Nucleus accumbens (tissue), 56 donors: Measurements from ENCODE around the gene SSR4.

Experiments used
- DNase-seq, 56 donors: peaks; one replicate each; lab custom pipeline; 2025; lab: John Stamatoyannopoulos, UW

Gene SSR4

GRCh38 chrX:153827016-153827415, 32.5 kb downstream of the SSR4 start:
- DNase-seq = no peak

- no peak for DNase-seq
Measured at GRCh38 chrX:153827903-153828302, 33.4 kb downstream of the SSR4 start.

- no peak for DNase-seq
Measured at GRCh38 chrX:153828308-153828707, 33.8 kb downstream of the SSR4 start.

- DNase-seq = peak in 2 of 56 donors; percentile 17 to 24
Measured at GRCh38 chrX:153828723-153829548, 34.5 kb downstream of the SSR4 start.

GRCh38 chrX:153829549-153829798, 35.0 kb downstream of the SSR4 start:
- DNase-seq = no peak

GRCh38 chrX:153829799-153830639, 35.6 kb downstream of the SSR4 start, which contains the start of gene PDZD4:
PDZD4 (minus strand) TSS chrX:153830544; CDS start chrX:153830298, 246 bp downstream.
- DNase-seq = peak in 13 of 56 donors; percentile 10 to 58 (median 19)

GRCh38 chrX:153830640-153831428, 36.4 kb downstream of the SSR4 start:
- DNase-seq = peak in 2 of 56 donors; percentile 7

GRCh38 chrX:153831429-153832150, 37.1 kb downstream of the SSR4 start:
- no peak for DNase-seq

- DNase-seq = no peak
Measured at GRCh38 chrX:153832728-153833127, 38.3 kb downstream of the SSR4 start.

- DNase-seq = no peak
Measured at GRCh38 chrX:153836921-153837320, 42.5 kb downstream of the SSR4 start.

- no peak for DNase-seq
Measured at GRCh38 chrX:153844509-153845082, 50.1 kb downstream of the SSR4 start.

GRCh38 chrX:153845195-153845594, 50.7 kb downstream of the SSR4 start:
- DNase-seq = no peak

GRCh38 chrX:153845842-153846241, 51.4 kb downstream of the SSR4 start:
- DNase-seq = no peak
